ENCODE data around the gene GSG1.

GRCh38 chr12:13101821-13102375 lies 1.6 kb downstream of the GSG1 start:
- TF ChIP-seq POLR2A (IDR thresholded peaks at IDR 0.05; ENCODE audit: low read length) (no peak), GATA1 (IDR thresholded peaks at IDR 0.05; ENCODE audit: low read depth, low read length) (no peak)
